ENCODE results near the gene SNX32. TPM values are rescaled to one million over a fixed set of nuclear protein-coding genes. Genes with fewer than 3 reads are reported as not detected.

SNX32 gene
- total RNA-seq, 1 experiment from 2014 or later, result not detected

DNA sequence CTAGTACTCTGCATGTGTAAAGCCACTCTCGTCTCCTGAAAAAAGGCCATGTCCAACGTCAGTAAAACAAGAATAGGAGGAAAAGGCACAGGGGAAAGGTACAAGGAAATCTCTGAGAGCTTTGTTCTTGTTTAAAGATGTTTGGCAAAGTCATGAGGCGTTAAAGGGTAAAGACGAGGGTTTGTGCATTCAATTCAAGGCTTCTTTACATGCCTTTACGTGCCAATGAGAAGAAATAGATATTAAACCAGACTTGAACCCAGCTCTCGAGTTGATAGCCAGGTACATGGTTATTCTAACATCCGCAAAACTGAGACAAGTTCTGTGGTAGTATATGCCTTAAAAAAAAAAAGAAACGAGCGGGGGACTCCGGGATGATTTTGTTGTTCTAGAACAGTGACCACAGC is 24.9 kb downstream of the SNX32 start:
- intact Hi-C loops (cut with micrococcal nuclease; ENCODE audit: unreplicated experiment) (loop anchor here (10.0 kb wide), 1 partner anchor 304 kb away; the partner anchor contains the start of gene LTBP3), in situ Hi-C loops (cut with HindIII; ENCODE audit: low pct_unique_long_range_greater_than_20kb, low sequenced_read_pairs) (no loop called here)
- peak overlapping the region; percentile 98 for H3K27ac ChIP-seq (ENCODE audit: low read length)
- POLR2A ChIA-PET, result interaction anchor here (0.6 to 1.6 kb wide), 6 partner anchors 15 to 1563 kb away, joined by 3 to 26 read pairs (median 6); partner anchors contain the start of gene SF3B2
- no TSS peak for BruUV-seq (replicated peaks)
- ATAC-seq (no peak), DNase-seq (ENCODE audit: low read depth, low spot score) (peak; percentile 64)
- peak overlapping the region; percentile 85 to 99 for H3K4me3 ChIP-seq (ENCODE audit: low read depth in 2 of 2, low read length in 2 of 2)
- H3K4me1 ChIP-seq (ENCODE audit: control insufficient read depth, insufficient read depth, low read length), result peaks cover 51% of the 10 kb centered on the region
- TF ChIP-seq TCF7L2 (IDR thresholded peaks at IDR 0.05; ENCODE audit: low read depth, low read length), result no peak
- TF ChIP-seq, protein P1, sequence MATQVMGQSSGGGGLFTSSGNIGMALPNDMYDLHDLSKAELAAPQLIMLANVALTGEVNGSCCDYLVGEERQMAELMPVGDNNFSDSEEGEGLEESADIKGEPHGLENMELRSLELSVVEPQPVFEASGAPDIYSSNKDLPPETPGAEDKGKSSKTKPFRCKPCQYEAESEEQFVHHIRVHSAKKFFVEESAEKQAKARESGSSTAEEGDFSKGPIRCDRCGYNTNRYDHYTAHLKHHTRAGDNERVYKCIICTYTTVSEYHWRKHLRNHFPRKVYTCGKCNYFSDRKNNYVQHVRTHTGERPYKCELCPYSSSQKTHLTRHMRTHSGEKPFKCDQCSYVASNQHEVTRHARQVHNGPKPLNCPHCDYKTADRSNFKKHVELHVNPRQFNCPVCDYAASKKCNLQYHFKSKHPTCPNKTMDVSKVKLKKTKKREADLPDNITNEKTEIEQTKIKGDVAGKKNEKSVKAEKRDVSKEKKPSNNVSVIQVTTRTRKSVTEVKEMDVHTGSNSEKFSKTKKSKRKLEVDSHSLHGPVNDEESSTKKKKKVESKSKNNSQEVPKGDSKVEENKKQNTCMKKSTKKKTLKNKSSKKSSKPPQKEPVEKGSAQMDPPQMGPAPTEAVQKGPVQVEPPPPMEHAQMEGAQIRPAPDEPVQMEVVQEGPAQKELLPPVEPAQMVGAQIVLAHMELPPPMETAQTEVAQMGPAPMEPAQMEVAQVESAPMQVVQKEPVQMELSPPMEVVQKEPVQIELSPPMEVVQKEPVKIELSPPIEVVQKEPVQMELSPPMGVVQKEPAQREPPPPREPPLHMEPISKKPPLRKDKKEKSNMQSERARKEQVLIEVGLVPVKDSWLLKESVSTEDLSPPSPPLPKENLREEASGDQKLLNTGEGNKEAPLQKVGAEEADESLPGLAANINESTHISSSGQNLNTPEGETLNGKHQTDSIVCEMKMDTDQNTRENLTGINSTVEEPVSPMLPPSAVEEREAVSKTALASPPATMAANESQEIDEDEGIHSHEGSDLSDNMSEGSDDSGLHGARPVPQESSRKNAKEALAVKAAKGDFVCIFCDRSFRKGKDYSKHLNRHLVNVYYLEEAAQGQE (IDR thresholded peaks at IDR 0.05; ENCODE audit: insufficient read depth in 1 of 2, low read depth in 2 of 2, low read length in 1 of 2), result no peak
- TF ChIP-seq, protein P2, sequence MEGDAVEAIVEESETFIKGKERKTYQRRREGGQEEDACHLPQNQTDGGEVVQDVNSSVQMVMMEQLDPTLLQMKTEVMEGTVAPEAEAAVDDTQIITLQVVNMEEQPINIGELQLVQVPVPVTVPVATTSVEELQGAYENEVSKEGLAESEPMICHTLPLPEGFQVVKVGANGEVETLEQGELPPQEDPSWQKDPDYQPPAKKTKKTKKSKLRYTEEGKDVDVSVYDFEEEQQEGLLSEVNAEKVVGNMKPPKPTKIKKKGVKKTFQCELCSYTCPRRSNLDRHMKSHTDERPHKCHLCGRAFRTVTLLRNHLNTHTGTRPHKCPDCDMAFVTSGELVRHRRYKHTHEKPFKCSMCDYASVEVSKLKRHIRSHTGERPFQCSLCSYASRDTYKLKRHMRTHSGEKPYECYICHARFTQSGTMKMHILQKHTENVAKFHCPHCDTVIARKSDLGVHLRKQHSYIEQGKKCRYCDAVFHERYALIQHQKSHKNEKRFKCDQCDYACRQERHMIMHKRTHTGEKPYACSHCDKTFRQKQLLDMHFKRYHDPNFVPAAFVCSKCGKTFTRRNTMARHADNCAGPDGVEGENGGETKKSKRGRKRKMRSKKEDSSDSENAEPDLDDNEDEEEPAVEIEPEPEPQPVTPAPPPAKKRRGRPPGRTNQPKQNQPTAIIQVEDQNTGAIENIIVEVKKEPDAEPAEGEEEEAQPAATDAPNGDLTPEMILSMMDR (IDR thresholded peaks at IDR 0.05), result no peak
- H3K27me3 ChIP-seq (ENCODE audit: control insufficient read depth, insufficient read depth, low read length), result no peaks in the 10 kb centered on the region
- no peaks in the 10 kb centered on the region for H3K9me3 ChIP-seq (ENCODE audit: control insufficient read depth, insufficient read depth, low read depth, low read length)
- CTCF ChIA-PET, result interaction anchor here (0.5 to 3.3 kb wide), 3 partner anchors 26 to 152 kb away, joined by 3 to 14 read pairs (median 5); no protein-coding TSS in a partner anchor
- H3K36me3 ChIP-seq (ENCODE audit: control insufficient read depth, insufficient read depth, low read length), result peaks cover 27% of the 10 kb centered on the region

DNA sequence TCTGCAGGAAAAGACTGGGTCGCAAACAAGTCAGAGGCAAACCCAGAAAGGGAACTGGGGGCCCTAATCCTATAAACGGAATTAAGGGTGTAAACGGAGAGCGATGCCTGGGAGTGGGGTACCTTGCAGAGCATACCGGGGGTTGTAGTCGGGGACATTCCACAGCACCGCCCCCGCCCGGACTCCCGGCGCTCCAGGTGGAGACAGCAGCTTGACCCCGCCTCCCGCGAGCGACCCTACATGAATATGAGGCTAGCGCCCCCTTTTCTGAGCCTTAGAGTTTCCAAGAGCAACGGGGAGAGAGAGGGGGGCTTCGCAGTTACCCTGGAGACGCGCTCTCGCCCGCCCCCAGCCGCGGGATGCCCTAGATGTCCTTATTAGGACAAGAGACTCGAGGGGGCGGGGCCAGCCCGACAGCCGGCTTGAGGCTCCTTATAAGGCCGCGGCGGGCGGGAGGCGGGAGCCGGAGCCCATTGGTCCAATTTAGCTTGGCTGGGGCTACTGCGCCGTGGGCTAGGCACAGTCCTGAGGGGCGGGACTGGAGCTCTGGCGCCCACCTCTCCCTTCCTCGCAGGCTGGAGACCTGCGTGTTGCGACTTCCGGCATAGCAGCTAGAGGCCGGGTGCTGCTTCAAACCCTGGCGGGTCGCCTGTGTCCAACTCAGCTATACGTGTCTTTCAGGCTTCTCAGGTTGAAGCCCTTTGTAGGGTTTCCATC is 25.5 kb downstream of the SNX32 start:
- Histone ChIP-seq H3K36me3 (ENCODE audit: control insufficient read depth, insufficient read depth, low read length) (peaks cover 26% of the 10 kb centered on the region), H3K27me3 (ENCODE audit: control insufficient read depth, insufficient read depth, low read length) (no peaks in the 10 kb centered on the region), H3K4me1 (ENCODE audit: control insufficient read depth, insufficient read depth, low read length) (peaks cover 46% of the 10 kb centered on the region), H3K9me3 (ENCODE audit: control insufficient read depth, insufficient read depth, low read depth, low read length) (no peaks in the 10 kb centered on the region), H3K4me3 (ENCODE audit: low read depth in 2 of 2, low read length in 2 of 2) (peak overlapping the region; percentile 85 to 99), H3K27ac (ENCODE audit: low read length) (peak overlapping the region; percentile 98)
- CTCF ChIA-PET, result interaction anchor here (0.5 to 3.3 kb wide), 9 partner anchors 12 to 153 kb away, joined by 3 to 22 read pairs (median 5); partner anchors contain the start of genes CCDC85B and FIBP
- TF ChIP-seq TCF7L2 (IDR thresholded peaks at IDR 0.05; ENCODE audit: low read depth, low read length) (peak; percentile 81), POLR2AphosphoS5 (IDR thresholded peaks at IDR 0.05; ENCODE audit: low read depth, low read length) (peak; percentile 91), SIN3A (IDR thresholded peaks at IDR 0.05; ENCODE audit: borderline replicate concordance, insufficient read depth, low read depth, low read length) (peak; percentile 83; the same call in 1 of the 2 replicates)
- TF ChIP-seq, protein P1 (IDR thresholded peaks at IDR 0.05; ENCODE audit: insufficient read depth in 1 of 2, low read depth in 2 of 2, low read length in 1 of 2), result no peak
- TF ChIP-seq, protein P2 (IDR thresholded peaks at IDR 0.05), result no peak
- in situ Hi-C loops (cut with HindIII; ENCODE audit: low pct_unique_long_range_greater_than_20kb, low sequenced_read_pairs), result no loop called here
- peak; percentile 88 for DNase-seq (ENCODE audit: low read depth, low spot score)
- no TSS peak for BruUV-seq (replicated peaks)
- intact Hi-C loops (cut with micrococcal nuclease; ENCODE audit: unreplicated experiment), result loop anchor here (10.0 kb wide), 1 partner anchor 304 kb away; the partner anchor contains the start of gene LTBP3
- POLR2A ChIA-PET, result interaction anchor here (0.5 to 1.6 kb wide), 13 partner anchors 9 to 349 kb away, joined by 3 to 10 read pairs (median 4); partner anchors contain the start of genes CCDC85B, FIBP, KAT5 and SF3B2
- peak; percentile 74 for ATAC-seq

All from Panc1 (cell line).